Measurements from ENCODE around the gene IPCEF1. TPM values are rescaled to one million over a fixed set of nuclear protein-coding genes. Genes with fewer than 3 reads are reported as not detected.

IPCEF1 gene
- total RNA-seq, 4 donors from 2014 or later, result 0.63 to 5.3 (median 1.9) TPM

DNA sequence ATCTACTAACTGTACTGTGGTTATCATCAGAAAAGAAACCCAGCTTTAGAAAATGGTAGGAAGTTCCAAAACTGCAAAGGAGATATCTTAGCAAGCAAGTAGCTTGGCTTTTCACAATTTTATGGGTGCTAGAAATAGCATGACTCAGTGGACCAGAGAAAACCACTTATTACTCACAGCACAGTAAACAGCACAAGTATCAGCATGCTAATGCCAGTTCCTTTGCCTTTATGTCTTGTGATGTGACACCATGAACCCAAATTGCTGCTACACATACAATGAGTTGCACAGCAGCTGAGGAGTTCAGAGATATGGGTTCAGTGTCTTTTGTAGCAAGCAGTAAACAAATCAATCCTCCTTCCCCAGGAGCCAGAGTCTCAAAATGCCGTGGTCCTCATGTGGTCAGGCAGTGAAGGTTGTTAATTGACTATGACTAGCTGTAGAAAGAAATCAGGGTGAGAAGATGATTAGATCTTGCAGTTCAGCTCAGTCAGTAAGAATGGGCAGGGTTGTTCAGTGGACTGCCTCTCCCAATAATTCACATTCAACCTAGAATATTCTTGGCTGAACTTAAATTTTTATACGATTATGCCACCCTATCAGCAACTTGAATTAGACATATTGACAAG lies 244.3 kb downstream of the IPCEF1 start:
- H3K27ac ChIP-seq, result no peak overlapping the region

DNA sequence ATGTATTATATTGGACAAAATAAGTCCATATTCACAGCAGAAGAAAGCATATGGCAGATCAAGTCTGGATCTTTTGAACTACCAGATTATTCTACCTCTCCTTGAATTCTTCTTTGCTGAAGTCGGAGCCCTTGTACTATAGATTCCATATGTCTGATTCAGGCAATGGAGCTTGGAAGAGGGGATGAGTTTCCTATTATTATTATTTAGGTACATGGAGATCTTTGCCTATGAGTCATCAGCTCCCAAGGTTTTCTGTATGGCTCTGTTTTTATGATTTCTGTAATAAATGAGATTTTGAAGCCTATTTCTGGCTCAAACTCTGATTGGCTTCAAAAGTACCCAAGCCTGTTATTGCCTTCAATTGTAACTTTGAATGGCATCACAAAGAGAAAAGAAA lies 245.6 kb downstream of the IPCEF1 start:
- Histone ChIP-seq H3K27me3 (no peaks in the 10 kb centered on the region), H3K4me1 (no peaks in the 10 kb centered on the region), H3K4me3 (no peak overlapping the region), H3K36me3 (no peaks in the 10 kb centered on the region), H3K9me3 (no peaks in the 10 kb centered on the region), H3K27ac (no peak overlapping the region)
- no peak for TF ChIP-seq POLR2A (IDR thresholded peaks at IDR 0.05)
- no peak for TF ChIP-seq EP300 (IDR thresholded peaks at IDR 0.05)
- TF ChIP-seq, protein P1, sequence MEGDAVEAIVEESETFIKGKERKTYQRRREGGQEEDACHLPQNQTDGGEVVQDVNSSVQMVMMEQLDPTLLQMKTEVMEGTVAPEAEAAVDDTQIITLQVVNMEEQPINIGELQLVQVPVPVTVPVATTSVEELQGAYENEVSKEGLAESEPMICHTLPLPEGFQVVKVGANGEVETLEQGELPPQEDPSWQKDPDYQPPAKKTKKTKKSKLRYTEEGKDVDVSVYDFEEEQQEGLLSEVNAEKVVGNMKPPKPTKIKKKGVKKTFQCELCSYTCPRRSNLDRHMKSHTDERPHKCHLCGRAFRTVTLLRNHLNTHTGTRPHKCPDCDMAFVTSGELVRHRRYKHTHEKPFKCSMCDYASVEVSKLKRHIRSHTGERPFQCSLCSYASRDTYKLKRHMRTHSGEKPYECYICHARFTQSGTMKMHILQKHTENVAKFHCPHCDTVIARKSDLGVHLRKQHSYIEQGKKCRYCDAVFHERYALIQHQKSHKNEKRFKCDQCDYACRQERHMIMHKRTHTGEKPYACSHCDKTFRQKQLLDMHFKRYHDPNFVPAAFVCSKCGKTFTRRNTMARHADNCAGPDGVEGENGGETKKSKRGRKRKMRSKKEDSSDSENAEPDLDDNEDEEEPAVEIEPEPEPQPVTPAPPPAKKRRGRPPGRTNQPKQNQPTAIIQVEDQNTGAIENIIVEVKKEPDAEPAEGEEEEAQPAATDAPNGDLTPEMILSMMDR (IDR thresholded peaks at IDR 0.05), result no peak
- no peak for DNase-seq (ENCODE audit: low spot score in 2 of 2)
- 86 to 89% methylated on average over 1 of the region's 1 CpG for WGBS, 2 donors

More for the DNA sequence above, 244.3 kb downstream of the IPCEF1 start:
- WGBS, 2 donors, result 76 to 90% methylated on average over 2 of the region's 2 CpGs
- no peak for DNase-seq (ENCODE audit: low spot score in 2 of 2)
- Histone ChIP-seq H3K4me1 (no peaks in the 10 kb centered on the region), H3K9me3 (no peaks in the 10 kb centered on the region), H3K36me3 (no peaks in the 10 kb centered on the region), H3K4me3 (no peak overlapping the region), H3K27me3 (no peaks in the 10 kb centered on the region)
- TF ChIP-seq EP300 (IDR thresholded peaks at IDR 0.05) (no peak), POLR2A (IDR thresholded peaks at IDR 0.05) (no peak)
- TF ChIP-seq, protein P1 (IDR thresholded peaks at IDR 0.05), result no peak

DNA sequence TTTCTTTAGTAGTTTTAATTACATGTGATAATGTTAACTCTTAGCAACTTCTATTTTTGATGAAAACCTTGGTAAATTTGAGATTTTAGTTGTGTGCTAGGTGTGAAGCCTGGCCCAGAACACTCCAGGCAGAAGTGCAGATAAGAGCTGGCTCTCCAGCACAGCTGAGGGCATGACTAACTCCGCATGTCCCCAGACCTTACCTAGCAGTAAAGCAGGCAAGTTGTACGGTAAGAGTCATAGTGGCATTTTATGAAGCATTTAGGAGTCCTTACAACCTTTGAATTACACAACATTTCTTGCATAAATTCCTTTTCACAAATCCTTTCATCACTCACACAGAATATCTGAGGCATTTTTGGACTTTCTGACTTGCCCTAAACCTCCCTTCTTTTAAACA lies 250.4 kb downstream of the IPCEF1 start:
- Histone ChIP-seq H3K36me3 (no peaks in the 10 kb centered on the region), H3K4me1 (no peaks in the 10 kb centered on the region), H3K4me3 (no peak overlapping the region), H3K27ac (no peak overlapping the region), H3K27me3 (no peaks in the 10 kb centered on the region), H3K9me3 (no peaks in the 10 kb centered on the region)
- TF ChIP-seq, protein P1 (IDR thresholded peaks at IDR 0.05), result no peak
- TF ChIP-seq POLR2A (IDR thresholded peaks at IDR 0.05) (no peak), EP300 (IDR thresholded peaks at IDR 0.05) (no peak)
- WGBS, 2 donors, result 92 to 94% methylated on average over 2 of the region's 2 CpGs
- no peak for DNase-seq (ENCODE audit: low spot score in 2 of 2)

Other genes starting within 250 kb of the IPCEF1 start
- gene CNKSR3, start 153.9 kb upstream of the IPCEF1 start, total RNA-seq, result 10 to 100 TPM; 11.7 to 22.7 (median 13.7) TPM

Data from tibial nerve (tissue), 4 donors.